Ovary (tissue), 9 donors: ENCODE measurements around the gene FAM184A. TPM values are rescaled to one million over a fixed set of nuclear protein-coding genes. Genes with fewer than 3 reads are reported as not detected.

Experiments used
- DNase-seq, 5 donors: peaks; one replicate each; pipeline ENCODE4 v3.0.0-alpha.2; 2019 to 2020
- H3K27ac ChIP-seq, 2 donors: fragments of 200-600 bp; one replicate each; pipeline versions ENCODE4 v1.5.1 to v1.8.0; 2019 to 2022
- H3K27me3 ChIP-seq: fragments of 200-600 bp; one replicate; pipeline ENCODE4 v1.8.0; 2022
- H3K36me3 ChIP-seq: fragments of 200-600 bp; sonication (generic); one replicate; pipeline ENCODE4 v1.5.1; 2019
- H3K4me1 ChIP-seq: one replicate; pipeline ENCODE4 v1.8.1; 2013; ENCODE audit warnings: mild to moderate bottlenecking, moderate library complexity; ENCODE audit not compliant: insufficient read depth
- H3K4me3 ChIP-seq: fragments of 200-600 bp; sonication (generic); one replicate; pipeline ENCODE4 v1.5.1; 2017
- H3K9me3 ChIP-seq, 2 donors: fragments of 200-600 bp in 1 of 2; sonication (generic) in 1 of 2; one replicate each; pipeline versions ENCODE4 v1.5.1 to v1.8.1; 2013 to 2019; ENCODE audit warnings: mild to moderate bottlenecking in 1 of 2, moderate library complexity in 1 of 2
- CTCF ChIP-seq, 3 donors: fragments of 450-650 bp in 2 of 3; fragments of 200-600 bp in 1 of 3; IDR thresholded peaks; one replicate each; pipeline versions ENCODE4 v1.5.1 to v1.8.0; 2016 to 2022; ENCODE audit warnings: antibody characterized with exemption in 3 of 3, mild to moderate bottlenecking in 1 of 3
- EP300 ChIP-seq: sonication (generic); formaldehyde crosslinking; IDR thresholded peaks from one replicate; pipeline ENCODE4 v1.6.1; 2017; ENCODE audit warnings: antibody characterized with exemption
- POLR2A ChIP-seq: fragments of 450-650 bp; IDR thresholded peaks from one replicate; pipeline ENCODE4 v1.6.1; 2017; ENCODE audit warnings: antibody characterized with exemption, mild to moderate bottlenecking, moderate library complexity
- WGBS, 3 donors: extraction: QIAGEN DNeasy Blood & Tissue Kit in 1 of 3; methylation state at CpG; one replicate each; pipeline versions ENCODE4 v1.1.5 to v1.1.7; 2013 to 2017; 5-methylcytosine and 5-hydroxymethylcytosine counted together
- intact Hi-C, 4 donors: fragments of 100-400 bp; cut with DNase I; formaldehyde crosslinking; loops; one replicate each; pipeline versions ENCODE4 v1.11.0 to v1.15.1; 2022 to 2023
- polyA plus RNA-seq, 2 donors: library from polyadenylated mRNA; stranded (reverse); fragments of 200-250 nt in 1 of 2; fragments of 350-450 nt in 1 of 2; fragmentation: Illumina TruSeq in 1 of 2; extraction: RNeasy Lipid Tissue Mini Kit (QIAGEN cat#74804) in 1 of 2; gene quantifications; one replicate each; pipeline ENCODE4 v1.2.3, GENCODE V29; 2013 to 2014
- total RNA-seq, 7 donors: library from RNA; depleted of rRNA in 2 of 7; stranded (reverse); fragments of >200 nt in 2 of 7; fragmentation: NEBNext Ultra II Directional in 3 of 7; extraction: Animal tissue kit (Norgen Biotek cat#: 25700) in 3 of 7; gene quantifications; one replicate each; pipeline versions ENCODE4 v1.1.0 to v1.2.4, GENCODE V29; 2016 to 2023
- donor health status: DM: no; HTN: no; CAD: no; lungs with moderate emphysema.
- donor health status: DM: no; HTN: no; CAD: no.
- donor health status: Bipolar disorder and iron deficiency.
- donor health status: DM: yes; HTN: yes; CAD: no.
- donor health status: DM: no; HTN: no; CAD: no.
- donor health status: DM: yes; HTN: yes; CAD: no.

Gene FAM184A
- total and polyA plus RNA-seq, 9 donors = 2.8 to 10.8 (median 6.5) TPM

DNA sequence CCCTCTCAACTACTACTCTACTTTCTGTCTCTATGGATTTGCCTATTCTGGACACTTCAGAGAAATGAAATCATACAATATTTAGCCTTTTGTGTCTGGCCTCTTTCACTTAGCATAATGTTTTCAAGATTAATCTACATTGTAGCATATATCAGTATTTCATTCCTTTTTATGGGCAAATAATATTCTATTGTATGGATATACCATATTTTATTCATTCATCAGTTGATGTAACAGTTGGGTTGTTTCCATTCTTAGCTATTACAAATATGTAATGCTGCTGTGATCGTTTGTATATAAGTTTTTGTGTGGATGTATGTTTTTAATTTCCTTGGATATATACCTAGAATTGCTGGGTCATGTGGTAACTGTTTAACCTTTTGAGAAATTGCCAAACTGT is 23.4 kb downstream of the FAM184A start:
- Histone ChIP-seq H3K27me3 (no peaks in the 10 kb centered on the region), H3K36me3 (no peaks in the 10 kb centered on the region), H3K4me1 (no peaks in the 10 kb centered on the region), H3K4me3 (no peak overlapping the region), H3K9me3 (no peaks in the 10 kb centered on the region), H3K27ac (no peak overlapping the region)
- DNase-seq = no peak
- intact Hi-C loops = no loop called here
- 84 to 98% (median 94%) methylated on average over 1 of the region's 1 CpG for WGBS, 3 donors
- no peak for TF ChIP-seq EP300
- TF ChIP-seq CTCF (IDR thresholded peaks at IDR 0.05) = no peak
- no peak for TF ChIP-seq POLR2A

DNA sequence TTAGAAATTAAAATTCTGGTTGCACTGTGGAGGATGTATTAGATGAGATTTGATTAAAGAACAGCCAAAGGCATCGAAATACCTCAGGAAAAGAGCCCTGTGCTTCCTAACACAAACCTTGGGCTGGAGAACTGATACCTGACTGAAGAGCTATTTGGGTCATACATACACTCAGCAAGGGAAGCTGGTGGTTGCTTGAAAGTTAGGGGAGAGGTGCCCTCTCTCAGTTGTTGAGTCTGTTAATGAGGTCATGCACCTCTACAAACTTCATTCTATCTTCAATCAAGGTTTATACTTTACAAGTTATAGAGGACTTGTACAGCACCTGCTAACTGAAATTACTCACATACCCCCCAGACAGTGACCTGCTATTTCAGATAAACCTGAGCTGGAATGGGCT is 25.5 kb downstream of the FAM184A start:
- DNase-seq = no peak
- Histone ChIP-seq H3K9me3 (no peaks in the 10 kb centered on the region), H3K4me3 (no peak overlapping the region), H3K4me1 (no peaks in the 10 kb centered on the region), H3K27ac (no peak overlapping the region), H3K36me3 (no peaks in the 10 kb centered on the region), H3K27me3 (no peaks in the 10 kb centered on the region)
- TF ChIP-seq CTCF (IDR thresholded peaks at IDR 0.05) (no peak), POLR2A (no peak), EP300 (no peak)
- WGBS, 3 donors = 79 to 86% (median 85%) methylated on average over 1 of the region's 1 CpG
- intact Hi-C loops = no loop called here

DNA sequence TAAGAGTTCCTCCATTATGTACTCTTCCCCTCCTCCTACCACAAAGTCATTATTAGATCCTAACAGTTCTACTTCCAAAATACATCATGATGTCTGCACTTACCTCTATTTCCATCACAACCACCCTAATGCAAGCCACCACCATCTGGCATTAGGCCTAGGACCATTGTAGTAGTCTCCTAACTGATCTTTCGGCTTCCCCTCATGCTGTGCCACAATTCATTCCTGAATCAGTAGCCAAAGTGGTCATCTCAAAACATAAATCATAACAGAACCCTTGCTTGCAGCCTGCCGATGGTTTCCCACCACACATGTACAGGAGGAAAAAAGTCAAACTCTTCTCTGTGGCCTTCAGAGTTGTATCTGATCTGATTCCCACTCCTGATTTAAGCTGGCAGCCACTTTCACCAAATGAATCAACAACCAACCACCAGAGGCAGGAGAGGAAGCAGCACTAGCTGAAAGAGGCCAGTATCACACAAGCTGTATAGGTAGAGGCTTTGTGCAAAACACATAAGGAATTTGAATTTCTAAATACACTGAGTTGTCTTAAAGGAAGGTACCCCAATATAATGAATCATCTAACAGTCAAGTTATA is 26.1 kb downstream of the FAM184A start:
- no peak for TF ChIP-seq EP300
- TF ChIP-seq CTCF (IDR thresholded peaks at IDR 0.05) = no peak
- no peak for TF ChIP-seq POLR2A
- Histone ChIP-seq H3K4me3 (no peak overlapping the region), H3K4me1 (no peaks in the 10 kb centered on the region), H3K27me3 (no peaks in the 10 kb centered on the region), H3K9me3 (no peaks in the 10 kb centered on the region), H3K36me3 (no peaks in the 10 kb centered on the region), H3K27ac (no peak overlapping the region)
- intact Hi-C loops = no loop called here
- 76 to 80% (median 78%) methylated on average over 2 of the region's 2 CpGs for WGBS, 3 donors
- no peak for DNase-seq

GRCh38 chr6:119044255-119044654 is 34.2 kb downstream of the FAM184A start:
- Histone ChIP-seq H3K4me3 (no peak overlapping the region), H3K9me3 (no peaks in the 10 kb centered on the region), H3K36me3 (no peaks in the 10 kb centered on the region), H3K27me3 (no peaks in the 10 kb centered on the region), H3K27ac (no peak overlapping the region), H3K4me1 (no peaks in the 10 kb centered on the region)
- no peak for DNase-seq
- TF ChIP-seq CTCF (IDR thresholded peaks at IDR 0.05) = no peak
- no peak for TF ChIP-seq POLR2A
- no peak for TF ChIP-seq EP300
- intact Hi-C loops = no loop called here
- 84 to 91% (median 88%) methylated on average over 5 of the region's 5 CpGs for WGBS, 3 donors
